ENCODE results near the gene C4orf17.

Gene C4orf17

DNA sequence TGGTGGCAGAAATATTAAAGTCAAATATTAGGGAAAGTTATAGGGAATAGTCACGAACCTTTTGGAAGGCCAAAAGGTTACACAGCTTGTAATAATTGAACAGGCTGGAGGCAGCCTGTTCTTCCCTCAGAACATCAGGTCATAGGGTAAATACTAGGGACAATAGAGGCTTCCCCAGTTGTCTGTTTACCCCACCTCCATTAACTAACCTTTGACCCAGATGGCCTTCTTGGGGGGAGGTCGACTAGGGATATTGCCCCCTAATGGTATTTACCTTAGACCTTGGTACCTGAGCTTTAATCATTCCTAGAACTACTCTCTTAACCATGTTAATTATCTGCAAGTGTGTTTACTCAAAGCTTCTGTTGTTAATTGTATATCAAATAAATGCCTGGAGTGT, 26.0 kb downstream of the C4orf17 start:
- Histone ChIP-seq H2AFZ (ENCODE audit: low read length, unreplicated experiment) (no peak overlapping the region), H3K27me3 (ENCODE audit: insufficient read depth, low read length) (peaks cover 14% of the 10 kb centered on the region), H3K36me3 (ENCODE audit: insufficient read depth, low read length) (no peaks in the 10 kb centered on the region), H3K79me2 (ENCODE audit: control insufficient read depth, insufficient read depth, low read length, unreplicated experiment) (no peaks in the 10 kb centered on the region), H3K27ac (ENCODE audit: low read depth, low read length) (no peak overlapping the region), H3K4me3 (ENCODE audit: low read depth, low read length) (no peak overlapping the region), H3K4me1 (ENCODE audit: control insufficient read depth, insufficient read depth, low read length, unreplicated experiment) (no peaks in the 10 kb centered on the region)

DNA sequence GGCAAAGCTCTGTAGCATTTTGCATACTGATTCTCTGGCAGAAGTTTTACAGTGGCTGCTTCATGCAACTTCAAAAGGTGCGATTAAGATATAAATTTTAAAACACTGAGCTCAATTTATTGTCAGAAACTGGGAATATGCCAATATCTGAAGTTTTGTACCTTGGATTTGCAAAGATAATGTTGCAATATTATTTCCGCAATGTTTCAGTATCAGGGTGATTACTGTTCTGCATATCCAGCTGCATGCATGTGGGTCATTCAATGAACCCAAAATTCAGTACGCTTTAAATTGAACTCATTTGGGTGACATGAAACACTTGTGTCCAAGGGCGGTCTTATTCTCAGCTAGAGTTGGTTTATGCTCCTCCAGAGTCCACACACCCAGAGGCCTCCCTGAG, 26.9 kb downstream of the C4orf17 start:
- Histone ChIP-seq H3K79me2 (ENCODE audit: control insufficient read depth, insufficient read depth, low read length, unreplicated experiment) (no peaks in the 10 kb centered on the region), H3K27ac (ENCODE audit: low read depth, low read length) (no peak overlapping the region), H2AFZ (ENCODE audit: low read length, unreplicated experiment) (no peak overlapping the region), H3K4me3 (ENCODE audit: low read depth, low read length) (no peak overlapping the region), H3K36me3 (ENCODE audit: insufficient read depth, low read length) (no peaks in the 10 kb centered on the region), H3K27me3 (ENCODE audit: insufficient read depth, low read length) (peaks cover 7% of the 10 kb centered on the region), H3K4me1 (ENCODE audit: control insufficient read depth, insufficient read depth, low read length, unreplicated experiment) (no peaks in the 10 kb centered on the region)

DNA sequence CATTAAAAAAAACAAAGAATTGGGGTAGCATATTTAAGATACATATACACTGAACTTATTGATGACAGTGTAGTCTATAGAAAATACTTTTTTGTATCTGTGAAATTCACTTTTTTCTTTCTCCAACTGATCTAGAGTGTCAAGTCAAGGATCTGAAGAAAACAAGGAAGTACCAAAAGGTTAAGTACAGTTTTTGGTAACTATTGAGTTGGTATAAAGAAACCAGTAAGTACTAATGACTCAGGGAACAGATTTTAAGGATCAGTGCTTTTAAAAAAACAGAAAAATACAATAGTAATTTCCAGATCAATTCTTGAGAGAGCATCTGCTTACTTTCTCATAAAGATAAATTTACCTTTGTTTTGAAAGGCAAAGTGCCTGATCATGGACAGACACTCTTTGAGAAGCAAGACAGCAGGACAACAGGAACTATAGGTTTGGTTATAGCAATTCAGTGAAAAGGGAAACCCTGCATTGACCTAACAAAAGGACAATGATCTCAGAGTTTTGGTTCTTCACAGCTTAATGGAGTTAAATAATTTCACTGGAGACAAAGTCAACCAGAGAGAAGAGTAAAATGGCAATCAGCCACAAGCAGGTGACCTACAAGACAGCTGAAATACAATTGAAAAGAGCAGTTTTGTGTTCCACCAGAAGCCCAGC, 29.6 kb downstream of the C4orf17 start:
- no peaks in the 10 kb centered on the region for H3K79me2 ChIP-seq (ENCODE audit: control insufficient read depth, insufficient read depth, low read length, unreplicated experiment)
- no peak overlapping the region for H3K4me3 ChIP-seq (ENCODE audit: low read depth, low read length)
- no peak overlapping the region for H3K27ac ChIP-seq (ENCODE audit: low read depth, low read length)
- no peak overlapping the region for H2AFZ ChIP-seq (ENCODE audit: low read length, unreplicated experiment)
- no peaks in the 10 kb centered on the region for H3K4me1 ChIP-seq (ENCODE audit: control insufficient read depth, insufficient read depth, low read length, unreplicated experiment)
- no peaks in the 10 kb centered on the region for H3K27me3 ChIP-seq (ENCODE audit: insufficient read depth, low read length)
- H3K36me3 ChIP-seq (ENCODE audit: insufficient read depth, low read length): no peaks in the 10 kb centered on the region

DNA sequence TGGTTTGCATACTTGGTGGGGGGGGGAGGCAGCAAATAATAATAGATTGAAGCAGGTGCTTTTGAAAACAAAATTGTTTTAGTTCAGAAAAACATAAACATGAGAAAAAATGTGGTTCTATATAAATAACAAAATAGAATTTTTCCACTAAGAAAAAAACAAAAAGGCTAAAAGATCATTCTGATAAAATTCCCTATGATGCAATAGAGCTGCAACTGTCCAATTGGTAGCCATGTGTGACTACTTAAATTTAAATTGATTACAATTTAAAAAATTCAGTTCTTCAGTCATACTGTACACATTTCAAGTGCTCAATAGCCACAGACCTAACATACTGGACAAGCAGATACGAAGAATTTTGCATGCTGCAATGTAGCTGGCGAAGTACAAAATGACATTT, 42.1 kb downstream of the C4orf17 start:
- Histone ChIP-seq H3K27me3 (ENCODE audit: insufficient read depth, low read length) (no peaks in the 10 kb centered on the region), H3K27ac (ENCODE audit: low read depth, low read length) (no peak overlapping the region), H3K4me3 (ENCODE audit: low read depth, low read length) (no peak overlapping the region), H3K36me3 (ENCODE audit: insufficient read depth, low read length) (no peaks in the 10 kb centered on the region), H2AFZ (ENCODE audit: low read length, unreplicated experiment) (no peak overlapping the region), H3K79me2 (ENCODE audit: control insufficient read depth, insufficient read depth, low read length, unreplicated experiment) (no peaks in the 10 kb centered on the region), H3K4me1 (ENCODE audit: control insufficient read depth, insufficient read depth, low read length, unreplicated experiment) (no peaks in the 10 kb centered on the region)

GRCh38 chr4:99563310-99564186, 52.7 kb downstream of the C4orf17 start, which contains the start of gene TRMT10A:
TSS of gene TRMT10A (minus strand) at chr4:99564039. CDS start at chr4:99559338, 4,701 bp downstream.
- Histone ChIP-seq H3K4me1 (ENCODE audit: control insufficient read depth, insufficient read depth, low read length, unreplicated experiment) (no peaks in the 10 kb centered on the region), H2AFZ (ENCODE audit: low read length, unreplicated experiment) (peak within 1 kb of the TSS; percentile 78), H3K27ac (ENCODE audit: low read depth, low read length) (peak within 1 kb of the TSS; percentile 80), H3K4me3 (ENCODE audit: low read depth, low read length) (peak within 1 kb of the TSS; percentile 83), H3K36me3 (ENCODE audit: insufficient read depth, low read length) (no peaks in the 10 kb centered on the region), H3K27me3 (ENCODE audit: insufficient read depth, low read length) (no peaks in the 10 kb centered on the region), H3K79me2 (ENCODE audit: control insufficient read depth, insufficient read depth, low read length, unreplicated experiment) (no peaks in the 10 kb centered on the region)

DNA sequence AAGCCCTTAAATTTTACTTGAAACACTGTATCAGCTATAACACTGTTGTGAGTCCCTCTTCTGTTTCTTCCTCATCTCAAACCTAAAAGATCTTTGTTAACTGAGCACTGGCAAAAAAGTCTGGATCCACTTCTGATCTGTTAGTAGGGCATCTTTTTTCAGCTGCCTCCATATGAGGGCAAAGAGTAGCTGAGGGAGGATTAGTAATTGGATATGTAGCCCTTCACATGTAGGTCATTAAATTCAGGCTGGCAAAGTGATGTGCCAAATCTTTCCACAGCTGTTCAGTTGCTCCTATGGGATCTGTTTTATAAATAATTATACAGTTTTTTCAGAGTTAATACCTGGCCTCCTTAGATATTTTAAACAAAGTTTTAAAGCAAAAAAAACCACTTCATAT, 54.1 kb downstream of the C4orf17 start:
- Histone ChIP-seq H2AFZ (ENCODE audit: low read length, unreplicated experiment) (peak overlapping the region; percentile 70), H3K4me1 (ENCODE audit: control insufficient read depth, insufficient read depth, low read length, unreplicated experiment) (no peaks in the 10 kb centered on the region), H3K36me3 (ENCODE audit: insufficient read depth, low read length) (no peaks in the 10 kb centered on the region), H3K4me3 (ENCODE audit: low read depth, low read length) (no peak overlapping the region; the same call in 1 of the 2 replicates), H3K79me2 (ENCODE audit: control insufficient read depth, insufficient read depth, low read length, unreplicated experiment) (no peaks in the 10 kb centered on the region), H3K27ac (ENCODE audit: low read depth, low read length) (no peak overlapping the region), H3K27me3 (ENCODE audit: insufficient read depth, low read length) (0 out of 2 replicates have a peak, but pooled peaks cover 3% of the 10 kb centered on the region)

DNA sequence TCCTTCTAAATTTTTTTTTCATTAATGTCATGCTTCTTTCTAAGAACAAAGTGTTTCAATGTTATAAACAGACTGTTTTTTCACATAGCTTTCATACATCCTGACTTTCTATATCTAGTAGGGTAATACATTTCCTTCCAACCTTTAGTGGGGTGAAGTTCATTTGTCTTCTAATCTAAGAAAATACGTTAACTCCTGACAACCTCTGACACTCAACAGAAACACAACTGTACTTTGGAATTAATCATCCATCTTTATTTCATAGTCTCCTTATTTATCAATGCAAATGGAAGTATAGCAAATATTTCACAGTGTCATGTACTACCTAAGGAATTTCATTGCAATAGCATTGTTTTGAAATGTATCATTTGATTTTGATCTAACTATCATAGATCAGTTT, 61.1 kb downstream of the C4orf17 start:
- no peak overlapping the region for H3K4me3 ChIP-seq (ENCODE audit: low read depth, low read length)
- H2AFZ ChIP-seq (ENCODE audit: low read length, unreplicated experiment): no peak overlapping the region
- no peaks in the 10 kb centered on the region for H3K4me1 ChIP-seq (ENCODE audit: control insufficient read depth, insufficient read depth, low read length, unreplicated experiment)
- peaks cover 39% of the 10 kb centered on the region for H3K27me3 ChIP-seq (ENCODE audit: insufficient read depth, low read length)
- no peak overlapping the region for H3K27ac ChIP-seq (ENCODE audit: low read depth, low read length)
- no peaks in the 10 kb centered on the region for H3K79me2 ChIP-seq (ENCODE audit: control insufficient read depth, insufficient read depth, low read length, unreplicated experiment)
- no peaks in the 10 kb centered on the region for H3K36me3 ChIP-seq (ENCODE audit: insufficient read depth, low read length)

DNA sequence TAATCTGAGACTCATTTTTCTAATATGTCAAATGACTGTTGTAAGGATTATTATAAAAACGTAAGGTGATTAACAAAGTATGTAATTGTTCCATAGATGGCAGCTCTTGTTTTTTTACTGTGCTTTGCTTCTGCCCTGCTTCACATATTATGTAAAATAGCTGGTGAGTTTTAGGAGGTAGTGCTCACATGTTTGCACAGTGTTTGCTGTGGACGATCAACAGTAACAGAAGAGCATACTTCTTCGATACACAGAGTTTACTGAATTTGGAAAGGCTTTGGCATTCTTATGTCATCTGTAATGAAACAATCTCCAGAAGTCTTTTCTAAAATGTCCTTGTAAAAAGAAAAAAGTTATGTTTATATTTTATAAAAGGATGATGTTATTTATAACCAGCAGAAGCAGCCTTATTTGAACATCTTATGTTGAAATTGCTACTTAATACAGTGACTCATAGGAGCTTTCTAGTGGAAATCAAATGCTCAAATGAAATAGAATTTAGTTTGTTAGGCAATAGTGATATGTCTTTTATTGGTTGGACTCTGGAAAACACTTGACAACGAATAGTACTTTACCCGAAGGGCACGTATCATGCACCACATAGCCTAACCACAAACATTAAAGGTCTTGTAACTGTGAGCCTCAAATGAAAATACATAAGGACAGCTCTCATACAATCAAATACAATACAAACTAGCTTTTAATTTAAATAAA, 61.9 kb downstream of the C4orf17 start:
- H2AFZ ChIP-seq (ENCODE audit: low read length, unreplicated experiment): no peak overlapping the region
- H3K4me1 ChIP-seq (ENCODE audit: control insufficient read depth, insufficient read depth, low read length, unreplicated experiment): no peaks in the 10 kb centered on the region
- no peaks in the 10 kb centered on the region for H3K36me3 ChIP-seq (ENCODE audit: insufficient read depth, low read length)
- H3K79me2 ChIP-seq (ENCODE audit: control insufficient read depth, insufficient read depth, low read length, unreplicated experiment): no peaks in the 10 kb centered on the region
- H3K27ac ChIP-seq (ENCODE audit: low read depth, low read length): no peak overlapping the region
- peaks cover 44% of the 10 kb centered on the region for H3K27me3 ChIP-seq (ENCODE audit: insufficient read depth, low read length)
- no peak overlapping the region for H3K4me3 ChIP-seq (ENCODE audit: low read depth, low read length)

- Histone ChIP-seq H3K36me3 (ENCODE audit: insufficient read depth, low read length) (no peaks in the 10 kb centered on the region), H3K4me1 (ENCODE audit: control insufficient read depth, insufficient read depth, low read length, unreplicated experiment) (no peaks in the 10 kb centered on the region), H2AFZ (ENCODE audit: low read length, unreplicated experiment) (no peak overlapping the region), H3K79me2 (ENCODE audit: control insufficient read depth, insufficient read depth, low read length, unreplicated experiment) (no peaks in the 10 kb centered on the region), H3K4me3 (ENCODE audit: low read depth, low read length) (no peak overlapping the region), H3K27me3 (ENCODE audit: insufficient read depth, low read length) (peaks cover 55% of the 10 kb centered on the region), H3K27ac (ENCODE audit: low read depth, low read length) (no peak overlapping the region)
Observed at GRCh38 chr4:99573735-99574368, 63.0 kb downstream of the C4orf17 start.
